ENCODE results near the gene SNX27.
"Not testable (repeated sequence)": the region's sequence is repeated elsewhere in the genome, so short reads cannot be mapped to it uniquely, and the experiment has no call there.

The SNX27 gene

GRCh38 chr1:151606384-151606783, 5.5 kb upstream of the SNX27 start:
- no peak for DNase-seq

GRCh38 chr1:151606857-151607256, 5.0 kb upstream of the SNX27 start:
- no peak for DNase-seq

GRCh38 chr1:151610142-151610541, 1.7 kb upstream of the SNX27 start:
- no peak for DNase-seq

GRCh38 chr1:151611288-151611790, 511 bp upstream of the SNX27 start:
- DNase-seq: no peak

- peak; percentile 37 for DNase-seq
Measured at GRCh38 chr1:151612501-151613281, 841 bp downstream of the SNX27 start.

- DNase-seq: no peak
Measured at GRCh38 chr1:151613282-151613780, 1.5 kb downstream of the SNX27 start.

- DNase-seq: no peak
Measured at GRCh38 chr1:151615711-151616504, 4.1 kb downstream of the SNX27 start.

GRCh38 chr1:151616505-151616849, 4.6 kb downstream of the SNX27 start:
- no peak for DNase-seq

- no peak for DNase-seq
Measured at GRCh38 chr1:151618003-151618402, 6.2 kb downstream of the SNX27 start.

GRCh38 chr1:151618470-151618869, 6.6 kb downstream of the SNX27 start:
- no peak for DNase-seq

- DNase-seq: not testable (repeated sequence)
Measured at GRCh38 chr1:151618996-151619395, 7.1 kb downstream of the SNX27 start.

- DNase-seq: no peak
Measured at GRCh38 chr1:151619489-151620093, 7.7 kb downstream of the SNX27 start.

GRCh38 chr1:151620286-151620685, 8.4 kb downstream of the SNX27 start:
- DNase-seq: no peak

- no peak for DNase-seq
Measured at GRCh38 chr1:151621351-151621750, 9.5 kb downstream of the SNX27 start.

- DNase-seq: no peak
Measured at GRCh38 chr1:151624783-151625182, 12.9 kb downstream of the SNX27 start.

GRCh38 chr1:151626740-151627334, 15.0 kb downstream of the SNX27 start:
- DNase-seq: no peak

GRCh38 chr1:151629278-151629677, 17.4 kb downstream of the SNX27 start:
- no peak for DNase-seq

GRCh38 chr1:151635479-151636072, 23.7 kb downstream of the SNX27 start:
- DNase-seq: no peak

- no peak for DNase-seq
Measured at GRCh38 chr1:151638074-151638775, 26.4 kb downstream of the SNX27 start.

GRCh38 chr1:151638812-151639211, 27.0 kb downstream of the SNX27 start:
- no peak for DNase-seq

- DNase-seq: no peak
Measured at GRCh38 chr1:151639466-151639865, 27.6 kb downstream of the SNX27 start.

GRCh38 chr1:151641229-151641628, 29.4 kb downstream of the SNX27 start:
- no peak for DNase-seq

Data from activated CD8-positive, alpha-beta memory T cell treated with anti-CD3 and anti-CD28 coated beads, Interleukin-2, amount 50 U/mL, for 4 hours (primary cell).